Epithelial cell of umbilical artery (primary cell): ENCODE results near the gene HSPB9. TPM values are rescaled to one million over a fixed set of nuclear protein-coding genes. Genes with fewer than 3 reads are reported as not detected.

Source experiments
- total RNA-seq: library from RNA; depleted of rRNA; stranded (reverse); fragments of >200 nt; gene quantifications from 2 replicates; pipeline ENCODE4 v1.2.3, GENCODE V29; 2014

The HSPB9 gene, protein sequence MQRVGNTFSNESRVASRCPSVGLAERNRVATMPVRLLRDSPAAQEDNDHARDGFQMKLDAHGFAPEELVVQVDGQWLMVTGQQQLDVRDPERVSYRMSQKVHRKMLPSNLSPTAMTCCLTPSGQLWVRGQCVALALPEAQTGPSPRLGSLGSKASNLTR
- 0.15 TPM in 1 of 2 replicates, not detected in the other for total RNA-seq

DNA sequence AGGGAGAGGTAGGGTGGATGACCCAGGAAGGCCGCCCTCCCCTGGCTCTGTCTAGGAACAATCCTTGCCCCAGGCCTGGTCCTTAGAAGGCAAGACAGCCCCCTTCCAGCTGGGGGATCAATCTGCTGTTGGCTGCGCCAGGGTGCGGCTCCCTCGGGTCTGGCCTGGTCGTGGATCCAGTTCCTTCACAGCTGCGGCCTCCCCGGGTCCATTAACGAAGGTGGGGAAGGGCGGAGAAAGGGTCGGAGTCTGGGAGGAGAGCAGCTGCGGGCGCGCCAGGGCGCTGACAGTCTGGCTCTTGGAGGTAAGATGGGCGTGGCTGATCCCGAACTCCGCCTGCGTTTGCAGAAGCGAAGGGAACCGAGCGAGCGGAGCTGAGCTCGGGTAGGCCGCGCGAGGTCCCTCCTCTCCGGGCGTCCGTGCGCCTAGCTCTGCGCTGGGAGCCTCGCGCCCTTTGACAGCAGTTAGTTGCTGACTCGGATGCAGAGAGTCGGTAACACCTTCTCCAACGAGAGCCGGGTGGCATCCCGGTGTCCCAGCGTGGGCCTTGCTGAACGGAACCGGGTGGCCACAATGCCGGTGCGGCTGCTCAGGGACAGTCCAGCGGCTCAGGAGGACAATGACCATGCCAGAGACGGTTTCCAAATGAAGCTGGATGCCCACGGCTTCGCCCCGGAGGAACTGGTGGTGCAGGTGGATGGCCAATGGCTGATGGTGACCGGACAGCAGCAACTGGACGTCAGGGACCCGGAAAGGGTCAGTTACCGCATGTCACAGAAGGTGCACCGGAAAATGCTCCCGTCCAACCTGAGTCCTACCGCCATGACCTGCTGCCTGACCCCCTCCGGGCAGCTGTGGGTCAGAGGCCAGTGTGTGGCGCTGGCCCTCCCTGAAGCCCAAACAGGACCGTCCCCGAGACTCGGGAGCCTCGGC is at the start of gene HSPB9:
HSPB9 (plus strand) TSS at position 434 of the 933 bp plus-strand sequence; CDS start at position 481, 47 bp downstream.

DNA sequence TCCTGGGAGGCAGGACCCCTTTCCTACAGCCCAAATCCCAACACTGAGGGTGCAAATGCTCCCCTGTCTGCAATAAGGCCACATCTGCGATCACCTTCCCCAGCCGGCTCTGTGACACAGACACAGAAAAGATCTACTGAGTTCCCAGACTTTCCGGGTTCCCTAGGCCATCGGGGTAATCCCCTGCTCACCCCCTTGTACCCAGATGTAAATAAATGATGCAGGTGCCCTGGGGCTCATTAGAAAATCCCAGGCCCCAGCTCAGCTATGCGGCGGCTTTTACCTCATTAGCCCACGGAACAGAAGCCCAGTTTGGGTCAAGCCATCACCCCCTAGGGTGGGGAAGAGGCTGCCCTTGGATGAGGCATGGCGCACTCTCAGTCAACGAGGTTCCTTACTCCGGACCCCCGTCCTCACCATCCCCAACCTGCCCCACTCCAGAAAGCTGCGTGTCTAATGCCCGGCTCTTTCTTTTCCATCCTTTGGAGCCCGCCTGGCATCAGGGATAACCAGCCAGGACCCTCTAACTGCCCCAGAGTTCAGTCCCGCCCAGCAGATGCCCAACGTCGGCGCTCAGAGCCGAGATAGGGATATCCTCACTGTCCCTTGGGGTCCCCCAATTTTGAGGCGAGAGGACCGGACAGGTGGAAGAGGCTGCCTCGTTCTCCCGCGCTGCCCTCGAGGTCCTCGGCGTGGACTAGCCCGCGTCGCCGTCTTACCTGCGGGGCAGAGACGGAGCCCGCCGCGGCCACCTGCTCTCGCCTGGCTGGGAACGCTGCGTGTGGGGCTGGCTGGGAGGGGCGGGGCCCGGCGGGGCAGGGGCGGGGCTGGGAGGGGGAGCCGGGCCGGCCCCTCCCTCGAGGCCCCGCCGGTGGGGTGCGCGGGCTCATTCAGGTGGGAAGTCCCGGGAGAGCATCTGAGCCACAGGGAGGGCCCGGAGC is 24.6 kb upstream of the HSPB9 start, which contains the start of gene ZNF385C:
ZNF385C (minus strand) TSS at position 783 of the 941 bp plus-strand sequence. CDS start 35,417 bp downstream, outside the sequence.

DNA sequence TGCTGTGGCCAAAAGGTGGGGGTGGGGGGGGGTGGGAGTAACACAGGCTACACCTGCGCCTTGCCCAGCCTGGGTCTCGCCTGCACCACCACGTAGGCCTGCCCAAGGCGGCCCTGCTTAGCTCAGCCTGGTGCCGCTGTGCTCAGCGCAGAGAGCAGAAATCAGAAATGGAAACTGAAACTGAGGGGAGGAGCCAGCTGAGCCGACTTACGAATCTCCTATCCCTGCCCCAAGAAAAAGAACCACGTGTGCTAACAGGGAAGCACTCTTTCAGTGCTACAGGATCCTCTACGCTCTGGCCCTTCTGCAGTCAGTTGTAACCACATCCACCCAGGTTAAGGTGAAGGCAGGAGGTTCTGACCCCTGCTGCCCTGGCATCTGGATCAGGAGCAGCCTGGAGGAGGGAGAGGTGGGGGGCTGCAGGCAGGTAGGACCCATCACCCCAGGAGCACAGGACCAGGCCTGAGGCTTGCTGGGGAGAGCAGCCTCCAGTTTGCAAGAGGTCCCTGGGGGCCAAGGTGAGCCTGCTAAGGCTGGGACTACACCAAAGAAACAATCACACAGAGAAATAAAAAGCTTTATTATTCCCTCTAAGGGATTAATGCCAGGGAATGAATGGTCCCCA is 9.9 kb upstream of the HSPB9 start, which contains the start of gene DHX58:
DHX58 (minus strand) TSS at position 163 of the 625 bp plus-strand sequence. CDS start 822 bp downstream, outside the sequence.

DNA sequence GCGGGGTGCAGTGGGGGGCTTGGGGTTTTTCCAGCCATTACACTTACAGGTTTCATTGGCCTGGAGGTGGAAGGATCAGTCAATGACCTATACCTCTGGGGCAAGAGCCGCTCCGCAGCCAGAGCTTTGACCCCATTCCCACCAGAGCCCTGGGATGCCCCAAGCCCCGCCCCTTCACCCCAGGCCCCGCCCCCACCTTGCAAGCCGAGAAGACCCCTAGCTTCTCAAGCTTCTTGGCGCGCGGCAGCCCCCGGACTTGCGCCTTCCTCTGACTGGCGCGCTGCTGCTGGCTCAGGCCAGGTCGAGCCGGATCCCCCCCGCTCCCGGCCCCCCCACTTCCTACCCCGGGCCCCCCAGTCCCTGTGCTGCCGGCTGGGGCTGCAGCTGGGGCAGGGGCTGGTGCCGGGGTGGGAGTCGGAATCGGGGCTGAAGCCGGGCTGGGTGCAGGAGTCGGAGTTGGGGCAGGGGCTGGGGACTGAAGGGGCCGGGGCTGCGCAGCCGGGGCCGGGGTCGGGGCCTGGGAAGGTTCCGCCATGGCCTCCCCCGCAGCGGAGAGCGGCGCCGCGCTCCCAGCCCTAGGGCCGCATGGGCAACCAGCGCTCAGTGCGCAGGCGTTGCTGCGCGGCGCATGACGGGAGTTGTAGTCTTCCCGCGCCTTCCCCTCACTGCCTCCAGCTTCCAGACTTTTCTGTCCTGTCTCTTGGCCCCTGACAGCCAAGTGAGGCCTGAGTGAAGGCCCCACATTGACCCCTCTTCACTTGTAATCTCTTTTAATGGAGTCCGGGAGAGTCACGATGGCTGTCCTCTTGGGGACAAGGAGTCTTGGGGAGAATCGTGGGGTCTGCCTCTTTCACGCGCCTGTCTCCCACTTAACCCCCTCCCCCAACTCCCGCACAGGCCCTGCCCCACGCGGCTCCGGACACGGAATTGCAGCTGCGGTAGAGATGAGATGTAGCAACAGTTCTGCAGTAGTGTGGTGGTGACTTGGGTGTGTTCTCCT is 1.5 kb upstream of the HSPB9 start, which contains the start of gene KAT2A:
KAT2A (minus strand) TSS at position 598 of the 1,000 bp plus-strand sequence; CDS start at position 535, 63 bp downstream.

Other genes with a start within 250 kb of the HSPB9 start
- gene ACLY, start 203.9 kb upstream of the HSPB9 start, total RNA-seq = 275 and 278 TPM in 2 replicates
- gene ODAD4, start 192.2 kb upstream of the HSPB9 start, total RNA-seq = 0.32 TPM in 1 of 2 replicates, not detected in the other
- 36.1 and 65.5 TPM in 2 replicates for gene CNP, start 156.0 kb upstream of the HSPB9 start, total RNA-seq
- 78.9 and 90.9 TPM in 2 replicates for gene DNAJC7, start 105.4 kb upstream of the HSPB9 start, total RNA-seq
- 36.4 and 41.0 TPM in 2 replicates for gene NKIRAS2, start 102.7 kb upstream of the HSPB9 start, total RNA-seq
- 0.15 and 0.32 TPM in 2 replicates for gene C17orf113, start 72.2 kb upstream of the HSPB9 start, total RNA-seq
- not detected in 2 replicates for gene ZNF385C, start 24.3 kb upstream of the HSPB9 start, total RNA-seq
- gene DHX58, start 10.1 kb upstream of the HSPB9 start, total RNA-seq = 5.8 and 41.5 TPM in 2 replicates
- 4.9 and 11.4 TPM in 2 replicates for gene KAT2A, start 1.4 kb upstream of the HSPB9 start, total RNA-seq
- 62.2 and 75.4 TPM in 2 replicates for gene RAB5C, start 32.2 kb downstream of the HSPB9 start, total RNA-seq
- not detected in 2 replicates for gene KCNH4, start 58.3 kb downstream of the HSPB9 start, total RNA-seq
- not detected in 2 replicates for gene HCRT, start 62.6 kb downstream of the HSPB9 start, total RNA-seq
- gene GHDC, start 71.7 kb downstream of the HSPB9 start, total RNA-seq = 14.0 and 22.8 TPM in 2 replicates
- gene STAT5B, start 153.6 kb downstream of the HSPB9 start, total RNA-seq = 32.2 and 40.1 TPM in 2 replicates
- 32.8 and 44.1 TPM in 2 replicates for gene STAT5A, start 165.7 kb downstream of the HSPB9 start, total RNA-seq